Astrocyte (in vitro differentiated cells and primary cell): ENCODE data around the gene GAPVD1.
"Not testable (repeated sequence)": the region's sequence is repeated elsewhere in the genome, so short reads cannot be mapped to it uniquely, and the experiment has no call there.

Experiments used
- EZH2 ChIP-seq: IDR thresholded peaks from 2 replicates; pipeline ENCODE4 v1.6.1; 2012; ENCODE audit warnings: mild to moderate bottlenecking, low read length, inconsistent platforms; ENCODE audit not compliant: insufficient read depth
- TF ChIP-seq, protein P1 (sequence below): IDR thresholded peaks from 2 replicates; pipeline ENCODE4 v1.5.1; 2011; ENCODE audit warnings: low read depth, mild to moderate bottlenecking, inconsistent platforms, low read length, moderate library complexity; ENCODE audit not compliant: insufficient read depth

DNA sequence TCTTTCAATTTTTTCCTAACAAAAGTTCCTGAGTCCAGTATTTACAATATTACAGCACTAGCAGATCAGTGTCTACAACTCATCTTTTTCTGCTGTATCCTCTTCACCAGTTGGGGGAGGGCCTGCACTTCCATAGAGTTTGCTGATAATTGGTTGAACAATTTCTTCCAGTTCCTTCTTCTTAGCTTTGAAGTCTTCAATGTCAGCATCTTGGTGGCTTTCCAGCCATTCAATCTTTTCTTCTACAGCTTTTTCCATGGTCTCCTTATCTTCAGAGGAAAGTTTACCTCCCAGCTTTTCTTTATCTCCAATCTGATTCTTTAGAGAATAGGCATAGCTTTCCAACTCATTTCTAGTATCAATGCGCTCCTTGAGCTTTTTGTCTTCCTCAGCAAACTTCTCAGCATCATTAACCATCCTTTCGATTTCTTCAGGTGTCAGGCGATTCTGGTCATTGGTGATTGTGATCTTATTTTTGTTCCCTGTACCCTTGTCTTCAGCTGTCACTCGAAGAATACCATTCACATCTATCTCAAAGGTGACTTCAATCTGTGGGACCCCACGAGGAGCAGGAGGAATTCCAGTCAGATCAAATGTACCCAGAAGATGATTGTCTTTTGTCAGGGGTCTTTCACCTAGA lies 25.0 kb upstream of the GAPVD1 start:
- TF ChIP-seq, protein P1, sequence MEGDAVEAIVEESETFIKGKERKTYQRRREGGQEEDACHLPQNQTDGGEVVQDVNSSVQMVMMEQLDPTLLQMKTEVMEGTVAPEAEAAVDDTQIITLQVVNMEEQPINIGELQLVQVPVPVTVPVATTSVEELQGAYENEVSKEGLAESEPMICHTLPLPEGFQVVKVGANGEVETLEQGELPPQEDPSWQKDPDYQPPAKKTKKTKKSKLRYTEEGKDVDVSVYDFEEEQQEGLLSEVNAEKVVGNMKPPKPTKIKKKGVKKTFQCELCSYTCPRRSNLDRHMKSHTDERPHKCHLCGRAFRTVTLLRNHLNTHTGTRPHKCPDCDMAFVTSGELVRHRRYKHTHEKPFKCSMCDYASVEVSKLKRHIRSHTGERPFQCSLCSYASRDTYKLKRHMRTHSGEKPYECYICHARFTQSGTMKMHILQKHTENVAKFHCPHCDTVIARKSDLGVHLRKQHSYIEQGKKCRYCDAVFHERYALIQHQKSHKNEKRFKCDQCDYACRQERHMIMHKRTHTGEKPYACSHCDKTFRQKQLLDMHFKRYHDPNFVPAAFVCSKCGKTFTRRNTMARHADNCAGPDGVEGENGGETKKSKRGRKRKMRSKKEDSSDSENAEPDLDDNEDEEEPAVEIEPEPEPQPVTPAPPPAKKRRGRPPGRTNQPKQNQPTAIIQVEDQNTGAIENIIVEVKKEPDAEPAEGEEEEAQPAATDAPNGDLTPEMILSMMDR, result not testable (repeated sequence)
- TF ChIP-seq EZH2, result not testable (repeated sequence)
